Measurements from ENCODE around the gene DENND11.

DENND11 gene

DNA sequence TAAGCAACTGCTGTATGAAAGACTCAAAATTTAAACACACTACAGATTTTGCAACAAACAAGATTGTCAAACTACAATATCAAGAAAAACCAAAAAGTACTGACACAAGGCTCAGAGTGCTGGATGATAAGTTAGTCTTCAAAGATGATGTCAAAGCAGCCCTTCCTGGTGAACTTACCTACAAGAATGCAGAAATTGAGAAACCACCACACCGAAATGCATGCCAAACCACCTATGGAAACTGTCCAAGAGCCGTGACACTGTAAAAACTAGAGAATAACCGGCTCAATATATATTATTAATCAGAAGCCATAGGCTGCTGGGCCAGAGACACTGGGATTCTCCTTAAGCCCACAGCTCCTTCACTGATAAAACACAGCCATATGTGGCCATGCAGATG, 25.3 kb downstream of the DENND11 start:
- no peak for DNase-seq

GRCh38 chr7:141675436-141676215, 26.3 kb downstream of the DENND11 start:
- DNase-seq = no peak

GRCh38 chr7:141674702-141675101, 27.3 kb downstream of the DENND11 start:
- no peak for DNase-seq

DNA sequence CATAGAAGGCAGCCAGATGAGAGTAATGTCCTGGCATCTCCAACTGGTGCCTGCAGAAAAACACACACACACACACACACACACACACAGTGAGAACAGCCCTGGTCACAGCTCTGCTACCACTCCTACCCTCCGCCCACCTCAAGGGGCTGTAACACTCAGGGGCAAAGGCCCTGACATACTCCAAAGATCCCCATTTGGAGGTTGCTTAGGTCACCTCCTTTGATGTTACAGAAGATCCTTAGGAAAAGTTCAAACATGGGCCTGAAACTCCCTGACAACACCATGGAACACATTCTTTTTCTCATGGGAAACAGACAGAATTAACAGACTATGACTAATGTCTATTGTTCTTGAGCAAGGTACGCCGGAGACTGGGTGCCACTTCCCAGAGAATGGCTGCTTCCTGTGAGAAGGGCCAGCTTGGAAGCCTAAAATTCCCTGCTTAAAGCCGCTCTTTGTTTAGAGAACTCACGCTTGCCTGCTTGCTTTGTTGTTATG, 27.7 kb downstream of the DENND11 start:
- DNase-seq = no peak

- DNase-seq = no peak
These were observed 28.6 kb downstream of the DENND11 start for GRCh38 chr7:141673346-141673745.

DNA sequence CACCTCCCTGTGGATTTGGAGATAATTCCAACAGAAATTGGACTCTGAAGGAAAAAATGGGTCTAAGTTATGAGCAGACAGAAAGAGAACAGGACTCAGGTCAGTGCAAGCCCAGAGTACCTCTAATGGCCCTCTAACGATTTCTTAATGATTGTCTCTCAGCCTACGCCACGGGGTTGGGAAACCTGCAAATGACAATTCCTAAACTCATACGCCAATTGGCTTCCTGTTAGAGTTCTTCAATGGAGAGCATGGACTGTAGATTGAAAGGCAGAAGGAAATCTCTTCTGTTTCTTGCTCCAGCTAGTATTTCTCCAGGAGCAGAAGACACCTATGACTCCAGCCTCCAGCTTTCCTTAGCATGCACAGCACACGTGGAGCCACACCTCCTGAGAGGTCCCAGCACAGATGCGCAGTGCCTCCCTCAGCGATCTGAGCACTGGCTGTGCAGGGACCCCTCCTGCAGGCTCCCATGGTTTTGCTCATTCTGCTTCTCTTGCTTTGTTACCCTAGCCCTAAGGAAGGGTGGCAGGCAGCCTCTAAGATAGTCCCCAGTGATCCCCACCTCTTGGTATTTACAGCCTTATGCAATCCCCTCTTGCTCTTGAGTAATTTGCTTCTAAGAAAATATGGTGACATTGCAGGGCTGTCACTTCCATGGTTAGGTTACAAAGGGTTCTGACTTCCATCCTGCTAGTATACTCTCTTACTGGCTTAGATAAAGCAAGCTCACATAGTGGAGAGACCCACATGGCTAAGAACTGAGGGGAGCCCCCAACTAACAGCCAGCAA, 30.1 kb downstream of the DENND11 start:
- DNase-seq = no peak

DNA sequence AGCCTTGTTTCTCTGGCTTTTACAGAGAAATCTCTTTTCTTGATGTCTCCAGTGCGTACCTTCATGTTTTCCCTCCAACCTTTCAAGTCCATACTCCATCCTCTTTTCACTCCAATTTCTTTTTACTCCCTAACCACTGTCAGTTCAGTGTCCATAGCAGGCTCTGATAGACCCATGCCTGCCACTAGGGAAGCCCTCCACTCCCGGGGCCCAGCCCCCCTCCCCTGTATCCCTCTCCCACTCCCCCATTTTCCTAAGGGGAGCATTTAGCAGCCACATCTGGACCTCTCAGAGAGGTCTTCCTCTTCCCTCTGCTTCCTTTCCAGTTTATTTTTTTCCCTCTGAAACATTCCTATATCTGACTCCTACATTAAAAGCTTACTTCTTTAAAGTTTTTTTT, 33.1 kb downstream of the DENND11 start:
- DNase-seq = no peak

GRCh38 chr7:141666071-141666470, 35.9 kb downstream of the DENND11 start:
- DNase-seq = no peak

GRCh38 chr7:141665208-141666035, 36.5 kb downstream of the DENND11 start:
- DNase-seq = no peak

DNA sequence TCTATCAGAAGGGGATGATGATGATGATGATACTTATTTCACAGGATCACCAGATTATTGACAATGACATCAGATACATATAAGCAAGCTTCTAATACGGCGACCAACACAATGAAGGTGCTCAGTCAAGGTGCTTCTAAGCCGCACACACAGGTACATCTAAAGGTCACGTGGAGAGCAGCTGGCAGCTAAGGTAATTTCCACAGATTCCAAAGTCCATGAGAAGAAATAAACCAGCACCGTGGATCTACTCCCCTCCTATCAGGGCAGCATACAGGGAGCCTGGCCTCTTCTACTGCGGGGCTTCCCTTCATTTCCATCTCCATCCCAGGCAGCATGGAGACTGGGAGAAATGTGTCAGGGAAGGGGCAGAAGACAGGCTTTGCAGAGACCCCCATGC, 37.5 kb downstream of the DENND11 start:
- DNase-seq = no peak

DNA sequence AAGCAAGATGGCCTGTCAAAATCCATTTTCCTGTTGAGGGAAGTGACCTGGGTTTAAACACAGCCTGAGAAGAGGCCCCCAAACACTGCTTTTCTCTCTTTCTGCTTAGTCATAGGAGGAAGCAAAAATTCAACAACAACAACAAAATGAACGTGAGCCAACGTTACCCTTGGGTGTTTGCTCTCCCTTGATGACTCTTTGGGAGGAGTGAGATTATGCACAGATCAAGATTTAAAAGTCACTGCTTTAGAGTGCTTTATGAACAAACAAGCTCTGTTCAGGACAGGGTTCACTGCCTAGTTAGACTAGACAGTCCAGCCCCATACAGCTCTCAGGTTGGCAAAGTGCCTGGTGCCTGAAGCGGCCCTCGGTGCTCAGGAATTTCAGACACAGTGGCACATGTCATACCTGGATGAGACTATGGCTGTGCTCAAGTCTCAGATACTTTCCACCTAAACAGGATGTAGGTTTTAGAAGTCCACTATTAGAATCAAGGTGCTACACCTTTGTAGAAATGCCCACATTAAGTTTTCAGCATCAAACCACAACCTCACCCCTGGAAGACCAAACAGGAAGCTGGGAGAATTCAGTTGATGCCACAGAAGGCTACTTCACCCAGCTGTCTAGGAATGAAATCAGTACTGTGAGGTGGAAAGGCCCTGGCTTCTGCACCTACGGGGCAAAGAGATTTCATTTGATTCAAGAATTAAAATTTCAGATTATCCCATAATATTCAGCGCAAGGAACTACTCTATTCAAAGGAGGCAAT, 38.7 kb downstream of the DENND11 start:
- no peak for DNase-seq

- DNase-seq = no peak
These were observed 41.7 kb downstream of the DENND11 start for GRCh38 chr7:141660259-141660658.

GRCh38 chr7:141659501-141659900, 42.5 kb downstream of the DENND11 start:
- DNase-seq = no peak

- DNase-seq = peak; percentile 83
These were observed 47.4 kb downstream of the DENND11 start for GRCh38 chr7:141654551-141654950.

DNA sequence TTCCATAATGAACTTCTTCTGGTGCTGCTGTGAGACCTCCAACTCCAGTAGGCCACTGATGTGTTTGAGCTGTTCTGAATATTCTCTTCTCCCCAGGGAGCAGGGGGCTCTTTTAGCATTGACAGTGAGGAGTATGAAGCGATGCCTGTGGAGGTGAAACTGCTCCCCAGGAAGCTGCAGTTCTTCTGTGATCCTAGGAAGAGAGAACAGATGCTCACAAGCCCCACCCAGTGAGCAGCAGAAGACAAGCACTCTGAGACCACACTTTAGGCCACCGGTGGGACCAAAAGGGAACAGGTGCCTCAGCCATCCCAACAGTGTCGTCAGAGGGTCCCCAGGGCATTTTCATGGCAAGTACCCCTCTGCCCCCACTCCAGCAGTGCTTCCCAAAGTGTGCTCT, 49.3 kb downstream of the DENND11 start:
- DNase-seq = no peak

Measured in NCI-H146 (cell line).